Activated CD4-positive, alpha-beta T cell treated with anti-CD3 and anti-CD28 coated beads, Interleukin-2, amount 10 ng/mL, durations not matched to agents 24 days and 14 days (primary cell): Measurements from ENCODE around the gene SNED1. TPM values are rescaled to one million over a fixed set of nuclear protein-coding genes. Genes with fewer than 3 reads are reported as not detected.
A peak's percentile ranks its signal among the peaks of the same experiment; 100 is the strongest.

ENCODE experiments used
- DNase-seq: peaks from one replicate; pipeline ENCODE4 v3.0.0; 2022
- H3K27ac Mint-ChIP-seq: one replicate; pipeline ENCODE4 v1.8.0; 2022; ENCODE audit warnings: mild to moderate bottlenecking, mixed read lengths
- H3K27me3 Mint-ChIP-seq: one replicate; pipeline ENCODE4 v1.8.0; 2022; ENCODE audit warnings: mixed read lengths
- H3K36me3 Mint-ChIP-seq: one replicate; pipeline ENCODE4 v1.8.0; 2022; ENCODE audit warnings: low read depth, mild to moderate bottlenecking, mixed read lengths
- H3K4me1 Mint-ChIP-seq: one replicate; pipeline ENCODE4 v1.8.0; 2021; ENCODE audit warnings: mixed read lengths
- H3K4me3 Mint-ChIP-seq: one replicate; pipeline ENCODE4 v1.8.0; 2022; ENCODE audit warnings: mild to moderate bottlenecking, moderate library complexity, mixed read lengths
- H3K9me3 Mint-ChIP-seq: one replicate; pipeline ENCODE4 v1.8.0; 2021; ENCODE audit warnings: mixed read lengths
- intact Hi-C: fragments of 100-400 bp; cut with micrococcal nuclease; formaldehyde crosslinking; loops from one replicate; pipeline ENCODE4 v1.15.1; 2023
- total RNA-seq: library from RNA; stranded (reverse); gene quantifications from 2 replicates; pipeline ENCODE4 v1.2.3, GENCODE V29; 2022

Gene SNED1
- total RNA-seq, 1 donor from 2014 or later = 1.3 TPM

DNA sequence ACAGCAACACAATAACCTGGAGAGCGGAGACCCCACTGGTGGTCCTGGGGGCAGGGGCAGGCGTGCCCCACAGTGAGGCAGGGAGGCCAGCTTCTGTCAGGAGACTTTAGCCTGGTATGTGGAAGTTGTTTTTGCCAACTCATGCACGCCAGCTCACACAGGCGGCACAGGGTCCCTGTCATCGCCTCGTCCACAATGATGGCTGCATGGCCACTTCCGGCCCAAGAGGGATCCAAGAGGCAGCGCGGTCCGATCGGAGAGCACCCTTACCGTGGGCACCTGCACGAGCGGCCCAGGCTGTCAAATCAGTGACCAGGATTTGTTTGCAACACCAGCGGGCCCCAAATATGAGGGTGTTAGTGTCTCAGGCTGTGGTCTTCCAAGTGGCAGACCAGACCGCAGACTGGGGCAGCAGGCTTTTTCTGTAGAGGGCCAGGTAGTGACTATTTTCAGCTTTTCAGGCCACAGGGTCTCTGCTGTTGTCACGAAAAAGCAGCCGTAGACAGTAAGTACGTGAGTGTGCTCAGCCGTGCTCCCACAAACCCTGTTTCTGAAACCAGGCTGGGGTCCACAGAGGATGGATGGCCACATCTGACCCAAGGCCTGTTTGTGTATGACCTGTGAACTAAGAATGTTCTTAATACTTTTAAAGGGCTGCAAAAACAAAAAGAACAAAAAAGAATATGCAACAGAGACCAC, 21.2 kb downstream of the SNED1 start:
- H3K4me3 Mint-ChIP-seq = no peak overlapping the region
- no peak overlapping the region for H3K27ac Mint-ChIP-seq
- DNase-seq = no peak
- H3K36me3 Mint-ChIP-seq = no peaks in the 10 kb centered on the region
- intact Hi-C loops = no loop called here
- peaks cover 5% of the 10 kb centered on the region for H3K27me3 Mint-ChIP-seq
- H3K9me3 Mint-ChIP-seq = peaks cover 4% of the 10 kb centered on the region
- H3K4me1 Mint-ChIP-seq = no peaks in the 10 kb centered on the region

DNA sequence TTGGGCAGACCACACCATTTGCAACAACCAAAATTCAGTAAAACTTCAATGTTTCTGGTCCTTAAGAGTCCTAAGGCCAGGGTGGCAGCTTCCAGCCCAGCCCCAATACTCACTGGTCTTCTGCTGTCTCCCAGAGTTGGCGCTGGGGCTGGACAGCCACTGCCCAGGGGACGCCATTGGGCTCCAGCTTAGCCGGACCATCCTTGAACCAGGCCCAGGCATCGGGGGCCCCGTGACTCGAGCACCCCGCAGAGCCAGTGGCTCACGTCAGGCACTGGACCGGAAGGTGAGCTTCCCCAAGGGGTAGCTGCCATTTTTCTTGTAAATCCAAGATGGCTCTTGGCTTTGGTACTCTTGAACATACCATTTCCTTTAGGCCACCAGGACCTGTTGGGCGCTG, 21.8 kb downstream of the SNED1 start:
- H3K4me3 Mint-ChIP-seq = no peak overlapping the region
- peaks cover 4% of the 10 kb centered on the region for H3K9me3 Mint-ChIP-seq
- no peaks in the 10 kb centered on the region for H3K4me1 Mint-ChIP-seq
- peaks cover 5% of the 10 kb centered on the region for H3K27me3 Mint-ChIP-seq
- DNase-seq = no peak
- intact Hi-C loops = no loop called here
- no peak overlapping the region for H3K27ac Mint-ChIP-seq
- no peaks in the 10 kb centered on the region for H3K36me3 Mint-ChIP-seq

DNA sequence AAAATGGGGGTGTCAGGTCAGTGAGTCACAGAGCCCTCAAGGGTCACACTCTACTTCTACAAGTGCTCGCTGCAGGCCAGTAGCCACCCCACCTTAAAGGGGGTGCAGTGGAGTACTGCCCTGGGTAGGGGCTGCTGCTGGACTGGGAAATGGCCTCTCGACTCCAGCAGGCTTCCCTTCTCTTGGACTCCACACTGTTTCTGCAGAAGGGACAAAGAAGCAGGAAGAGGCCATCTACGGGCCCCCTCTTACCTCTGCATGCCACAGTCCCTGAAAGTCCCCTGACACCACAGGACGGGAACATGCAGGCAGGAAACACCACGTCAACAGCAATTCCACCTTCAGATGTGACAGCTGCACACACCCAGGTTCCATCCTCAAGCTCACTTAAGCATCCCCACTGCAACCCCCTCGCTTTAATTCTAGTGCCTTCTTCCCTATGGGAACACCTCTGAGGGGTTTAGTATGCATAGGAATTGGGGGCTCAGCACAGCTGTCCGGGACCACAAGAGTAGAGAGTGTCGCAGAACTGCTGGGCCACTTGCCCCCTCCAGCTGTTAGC, 22.3 kb downstream of the SNED1 start:
- Mint-ChIP-seq H3K4me1 (no peaks in the 10 kb centered on the region), H3K27ac (no peak overlapping the region), H3K27me3 (peaks cover 5% of the 10 kb centered on the region), H3K9me3 (peaks cover 4% of the 10 kb centered on the region), H3K36me3 (no peaks in the 10 kb centered on the region), H3K4me3 (no peak overlapping the region)
- DNase-seq = peak; percentile 51
- intact Hi-C loops = no loop called here

DNA sequence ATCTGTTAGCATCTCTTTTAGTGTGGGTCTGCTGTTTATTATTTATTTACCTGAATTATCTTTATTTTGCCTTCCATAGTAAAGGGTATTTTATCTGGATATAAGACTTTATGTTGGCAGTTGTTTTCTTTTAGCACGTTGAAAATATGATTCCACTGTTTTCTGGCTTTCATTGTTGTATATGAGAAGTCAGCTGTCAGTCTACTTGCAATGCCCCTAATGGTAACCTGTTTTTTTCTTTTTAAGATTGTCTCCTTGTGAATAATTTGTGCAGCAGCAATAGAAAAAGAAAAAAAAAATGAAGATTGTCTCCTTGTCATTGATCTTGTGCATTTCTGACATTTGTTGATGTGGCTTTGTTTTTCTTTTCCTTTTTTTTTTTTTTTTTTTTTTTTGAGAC, 27.2 kb downstream of the SNED1 start:
- Mint-ChIP-seq H3K9me3 (peaks cover 6% of the 10 kb centered on the region), H3K27me3 (peaks cover 5% of the 10 kb centered on the region), H3K4me1 (no peaks in the 10 kb centered on the region), H3K36me3 (no peaks in the 10 kb centered on the region), H3K27ac (no peak overlapping the region), H3K4me3 (no peak overlapping the region)
- DNase-seq = no peak
- intact Hi-C loops = no loop called here

DNA sequence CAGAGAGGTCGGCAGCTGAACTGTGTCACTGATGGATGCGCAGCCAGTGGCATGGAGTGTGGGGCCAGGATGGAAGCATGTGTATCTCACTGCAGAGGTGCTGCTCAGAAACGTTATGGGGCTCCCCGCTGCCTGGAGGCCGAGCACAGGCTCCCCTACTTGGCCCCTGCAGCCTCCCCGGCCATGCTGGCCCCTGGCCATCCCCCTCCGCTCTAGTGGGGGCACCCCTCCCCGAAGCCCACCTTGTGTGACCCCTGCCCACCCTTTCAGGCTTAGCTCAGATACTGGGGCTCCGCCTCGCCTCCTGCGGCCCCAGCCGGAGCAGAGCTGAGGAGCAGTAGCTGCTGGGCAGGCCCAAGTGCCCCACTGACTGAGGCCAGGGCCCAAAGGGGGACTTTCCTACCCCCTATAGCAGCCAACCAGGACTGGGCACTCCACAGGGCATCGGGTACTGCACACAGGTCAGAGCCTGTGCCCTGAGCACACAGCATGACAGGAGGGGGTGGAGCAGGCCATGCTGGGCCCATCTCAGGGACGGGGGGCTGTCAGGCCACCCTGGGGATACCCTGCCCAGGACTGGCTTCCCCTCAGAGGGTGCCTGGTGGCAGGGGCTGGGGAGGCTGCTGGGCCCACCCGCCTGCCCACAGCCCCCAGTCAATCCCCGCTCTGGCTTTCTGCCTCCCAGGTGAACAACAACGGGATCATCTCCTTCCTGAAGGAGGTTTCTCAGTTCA, 31.3 kb downstream of the SNED1 start:
- Mint-ChIP-seq H3K27me3 (peaks cover 1% of the 10 kb centered on the region), H3K4me1 (no peaks in the 10 kb centered on the region), H3K36me3 (no peaks in the 10 kb centered on the region), H3K4me3 (no peak overlapping the region), H3K27ac (no peak overlapping the region), H3K9me3 (peaks cover 3% of the 10 kb centered on the region)
- intact Hi-C loops = no loop called here
- DNase-seq = no peak

DNA sequence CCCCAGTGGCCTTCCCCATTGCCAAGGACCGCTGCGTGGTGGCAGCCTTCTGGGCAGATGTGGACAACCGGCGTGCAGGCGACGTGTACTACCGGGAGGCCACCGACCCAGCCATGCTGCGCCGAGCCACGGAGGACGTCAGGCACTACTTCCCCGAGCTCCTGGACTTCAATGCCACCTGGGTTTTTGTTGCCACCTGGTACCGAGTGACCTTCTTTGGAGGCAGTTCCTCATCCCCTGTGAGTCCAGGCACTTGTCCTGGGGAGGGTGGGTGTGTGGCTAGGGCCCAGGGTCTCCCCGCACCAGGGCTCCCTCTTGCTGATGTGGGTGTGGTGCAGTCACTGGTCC, 31.9 kb downstream of the SNED1 start:
- DNase-seq = no peak
- H3K9me3 Mint-ChIP-seq = peaks cover 3% of the 10 kb centered on the region
- intact Hi-C loops = no loop called here
- H3K27me3 Mint-ChIP-seq = peaks cover 1% of the 10 kb centered on the region
- no peak overlapping the region for H3K27ac Mint-ChIP-seq
- no peaks in the 10 kb centered on the region for H3K36me3 Mint-ChIP-seq
- H3K4me1 Mint-ChIP-seq = no peaks in the 10 kb centered on the region
- H3K4me3 Mint-ChIP-seq = no peak overlapping the region

DNA sequence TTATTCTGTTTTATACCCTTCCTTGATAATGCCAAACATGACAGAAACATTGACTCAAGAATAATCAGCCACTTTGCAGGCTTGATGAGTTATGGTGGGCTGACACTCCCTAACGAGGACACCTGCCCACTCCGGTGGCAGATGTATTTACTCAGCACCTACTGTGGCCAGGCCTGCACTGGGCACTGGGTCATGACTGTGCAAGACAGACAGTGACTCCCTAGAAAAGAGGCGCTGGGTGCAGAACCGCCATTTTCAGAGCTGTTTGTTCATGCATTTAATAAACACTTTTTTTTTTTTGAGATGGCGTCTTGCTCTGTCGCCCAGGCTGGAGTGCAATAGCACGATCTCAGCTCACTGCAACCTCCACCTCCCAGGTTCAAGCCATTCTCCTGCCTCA, 32.5 kb downstream of the SNED1 start:
- Mint-ChIP-seq H3K4me1 (no peaks in the 10 kb centered on the region), H3K27me3 (peaks cover 1% of the 10 kb centered on the region), H3K9me3 (peaks cover 3% of the 10 kb centered on the region), H3K4me3 (no peak overlapping the region), H3K27ac (no peak overlapping the region), H3K36me3 (no peaks in the 10 kb centered on the region)
- intact Hi-C loops = no loop called here
- DNase-seq = no peak

DNA sequence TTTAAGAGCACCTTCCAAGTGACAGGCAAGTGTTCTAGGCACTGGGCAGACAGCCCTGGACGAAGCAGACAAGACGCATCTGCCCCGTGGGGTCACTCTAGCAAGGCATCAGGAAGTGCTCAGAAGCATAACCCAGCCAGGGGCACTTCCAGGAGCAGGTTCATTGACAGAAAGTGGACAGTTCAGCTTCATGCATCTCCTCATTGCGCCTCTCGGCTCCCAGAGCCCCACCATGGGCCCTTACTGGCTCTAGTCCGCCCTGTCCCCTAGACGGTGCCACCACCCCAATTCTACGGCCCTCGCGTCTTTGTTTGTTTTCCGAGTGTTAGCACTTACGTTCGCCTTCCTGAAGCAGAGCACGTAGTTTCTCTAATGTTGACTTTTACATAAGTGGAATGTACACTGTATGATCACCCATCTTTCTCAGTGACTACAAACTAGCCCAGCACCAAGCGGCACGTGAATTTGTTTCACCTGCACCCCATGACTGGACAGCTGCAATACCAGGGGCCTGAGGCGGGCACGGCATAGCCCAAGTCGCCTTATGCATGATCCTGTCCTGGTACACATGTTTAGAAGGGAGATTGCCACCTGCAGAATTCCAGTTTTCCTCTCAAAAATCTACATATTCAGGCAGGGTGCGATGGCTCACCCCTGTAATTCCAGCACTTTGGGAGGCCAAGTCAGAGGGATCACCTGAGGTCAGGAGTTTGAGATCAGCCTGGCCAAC, 33.2 kb downstream of the SNED1 start:
- H3K4me1 Mint-ChIP-seq = no peaks in the 10 kb centered on the region

DNA sequence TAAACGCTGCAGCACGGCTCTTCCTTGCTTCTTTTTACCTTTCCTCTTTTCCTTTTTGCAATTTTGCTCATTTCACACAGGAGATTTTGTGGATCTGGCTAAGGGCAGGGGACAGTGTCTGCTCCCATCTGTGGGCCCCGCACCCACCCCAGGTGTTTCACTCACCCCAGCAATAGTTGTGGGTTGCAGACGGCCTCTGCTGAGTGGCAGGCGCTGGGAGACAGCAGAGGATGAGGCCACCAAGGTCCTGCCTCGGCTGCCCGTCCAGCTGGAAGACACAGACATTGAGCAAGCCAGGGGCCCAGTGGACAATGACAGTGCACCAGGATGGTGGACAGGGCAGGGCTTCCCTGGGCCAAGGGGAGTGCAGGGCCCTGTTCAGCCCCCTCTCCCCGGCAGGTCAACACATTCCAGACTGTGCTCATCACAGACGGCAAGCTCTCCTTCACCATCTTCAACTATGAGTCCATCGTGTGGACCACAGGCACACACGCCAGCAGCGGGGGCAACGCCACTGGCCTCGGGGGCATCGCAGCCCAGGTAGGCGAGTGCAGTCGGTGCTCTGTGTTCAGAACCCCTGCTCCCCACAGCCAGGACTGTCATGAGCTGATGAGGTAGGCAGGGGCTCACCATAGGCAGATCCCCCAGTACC, 35.0 kb downstream of the SNED1 start:
- no peak overlapping the region for H3K27ac Mint-ChIP-seq
- H3K27me3 Mint-ChIP-seq = peaks cover 1% of the 10 kb centered on the region
- peaks cover 10% of the 10 kb centered on the region for H3K4me1 Mint-ChIP-seq
- H3K36me3 Mint-ChIP-seq = no peaks in the 10 kb centered on the region
- DNase-seq = peak; percentile 55
- H3K9me3 Mint-ChIP-seq = no peaks in the 10 kb centered on the region
- no peak overlapping the region for H3K4me3 Mint-ChIP-seq
- intact Hi-C loops = no loop called here

More for the DNA sequence above, 33.2 kb downstream of the SNED1 start:
- no peak overlapping the region for H3K27ac Mint-ChIP-seq
- no peak for DNase-seq
- no peak overlapping the region for H3K4me3 Mint-ChIP-seq
- no peaks in the 10 kb centered on the region for H3K36me3 Mint-ChIP-seq
- peaks cover 3% of the 10 kb centered on the region for H3K9me3 Mint-ChIP-seq
- intact Hi-C loops = no loop called here
- peaks cover 1% of the 10 kb centered on the region for H3K27me3 Mint-ChIP-seq

DNA sequence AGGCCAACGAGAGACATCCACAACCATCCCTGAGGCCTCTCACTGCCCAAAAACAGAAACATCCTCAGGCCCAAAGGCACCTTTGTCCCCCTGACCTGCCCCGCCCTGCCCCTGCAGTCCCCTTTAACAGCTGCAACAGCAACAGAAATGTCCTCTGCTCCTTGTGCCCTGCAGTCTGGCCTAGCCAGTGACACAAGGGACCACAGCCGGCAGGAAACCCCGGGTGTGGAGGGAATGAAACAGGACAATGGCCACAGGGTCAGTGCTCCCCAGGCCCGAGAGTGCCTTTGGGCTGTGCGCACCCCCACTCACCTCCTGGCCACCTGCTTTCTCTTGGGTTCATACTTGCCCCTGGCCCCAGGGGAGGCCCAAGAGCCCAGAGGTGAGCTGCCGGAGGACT, 35.6 kb downstream of the SNED1 start:
- H3K4me3 Mint-ChIP-seq = no peak overlapping the region
- H3K27me3 Mint-ChIP-seq = peaks cover 1% of the 10 kb centered on the region
- no peaks in the 10 kb centered on the region for H3K9me3 Mint-ChIP-seq
- H3K4me1 Mint-ChIP-seq = peaks cover 11% of the 10 kb centered on the region
- peak; percentile 46 for DNase-seq
- intact Hi-C loops = no loop called here
- no peak overlapping the region for H3K27ac Mint-ChIP-seq
- H3K36me3 Mint-ChIP-seq = no peaks in the 10 kb centered on the region

DNA sequence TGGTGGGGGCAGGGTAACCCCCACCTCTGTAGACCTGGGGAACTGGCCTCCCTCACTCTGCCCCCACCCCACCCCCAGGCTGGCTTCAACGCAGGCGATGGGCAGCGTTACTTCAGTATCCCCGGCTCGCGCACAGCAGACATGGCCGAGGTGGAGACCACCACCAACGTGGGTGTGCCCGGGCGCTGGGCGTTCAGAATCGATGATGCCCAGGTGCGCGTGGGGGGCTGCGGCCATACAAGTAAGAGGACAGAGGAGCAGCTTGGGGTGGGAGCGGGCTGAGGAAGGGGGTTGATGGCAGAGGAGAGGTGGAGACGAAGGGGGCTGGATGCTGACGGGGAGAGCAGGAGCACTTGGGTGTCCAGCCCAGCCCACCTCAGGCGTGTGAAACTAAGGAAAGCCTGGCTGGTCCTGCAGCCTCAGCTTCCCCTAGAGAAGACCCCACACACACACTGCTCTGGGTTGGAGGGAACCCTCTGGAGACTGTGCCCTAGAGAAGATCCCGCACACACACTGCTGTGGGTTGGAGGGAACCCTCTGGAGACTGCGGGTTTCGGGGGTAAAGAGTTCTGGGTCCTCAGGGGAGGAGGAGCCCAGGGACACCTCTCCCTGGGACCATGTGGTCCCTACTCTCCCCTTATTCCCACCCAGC, 36.2 kb downstream of the SNED1 start:
- intact Hi-C loops = no loop called here
- peaks cover 11% of the 10 kb centered on the region for H3K4me1 Mint-ChIP-seq

DNA sequence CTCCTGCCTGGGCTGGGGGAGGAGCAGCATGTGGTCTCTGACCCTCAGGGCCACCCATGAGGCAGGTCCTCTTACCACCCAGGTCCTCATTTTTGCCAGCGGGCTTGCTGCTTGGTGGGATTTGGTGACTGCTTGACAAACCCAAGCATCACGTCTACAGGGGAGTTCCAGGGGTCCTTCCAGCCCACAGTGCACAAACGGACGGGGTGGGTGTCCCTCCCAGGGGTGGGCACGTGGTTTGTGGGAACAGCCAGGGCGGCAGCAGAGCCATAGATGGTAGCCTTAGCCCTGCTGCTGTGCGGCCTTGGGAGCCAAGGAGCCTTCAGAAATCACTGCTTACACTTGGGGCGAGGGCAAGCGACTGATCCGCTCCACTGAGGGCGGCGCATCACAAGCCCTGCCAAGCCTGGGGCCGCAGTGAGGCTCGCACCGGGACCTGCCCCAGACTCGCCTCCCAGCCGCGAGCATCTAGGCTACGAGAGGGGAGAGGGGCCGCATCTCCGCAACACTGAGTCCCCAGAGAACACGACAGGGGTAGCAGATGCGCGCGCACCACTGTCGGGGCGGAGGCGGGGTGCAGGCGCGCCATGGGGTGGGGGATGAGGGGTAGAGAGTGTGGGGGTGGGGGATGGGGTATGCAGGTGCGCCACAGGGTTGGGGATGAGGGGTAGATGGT, 36.9 kb downstream of the SNED1 start:
- Mint-ChIP-seq H3K27ac (no peak overlapping the region), H3K4me1 (peaks cover 11% of the 10 kb centered on the region), H3K4me3 (peak overlapping the region; percentile 19), H3K27me3 (peaks cover 1% of the 10 kb centered on the region), H3K36me3 (no peaks in the 10 kb centered on the region), H3K9me3 (no peaks in the 10 kb centered on the region)
- intact Hi-C loops = no loop called here
- peak; percentile 61 for DNase-seq

More for the DNA sequence above, 36.2 kb downstream of the SNED1 start:
- DNase-seq = peak; percentile 54
- H3K4me3 Mint-ChIP-seq = peak overlapping the region; percentile 19
- no peak overlapping the region for H3K27ac Mint-ChIP-seq
- H3K9me3 Mint-ChIP-seq = no peaks in the 10 kb centered on the region
- no peaks in the 10 kb centered on the region for H3K36me3 Mint-ChIP-seq
- peaks cover 1% of the 10 kb centered on the region for H3K27me3 Mint-ChIP-seq
